ENCODE data around the gene CREBRF.
"Not testable (repeated sequence)": the region's sequence is repeated elsewhere in the genome, so short reads cannot be mapped to it uniquely, and the experiment has no call there.

CREBRF gene

GRCh38 chr5:173114536-173114935, 58.4 kb downstream of the CREBRF start:
- no peaks in the 10 kb centered on the region for H3K27me3 ChIP-seq (ENCODE audit: insufficient read depth, low read length)
- no peaks in the 10 kb centered on the region for H3K9me3 ChIP-seq (ENCODE audit: low read length)
- H3K4me1 ChIP-seq (ENCODE audit: insufficient read depth, low read length), result no peaks in the 10 kb centered on the region
- no peak overlapping the region for H3K4me3 ChIP-seq (ENCODE audit: low read length)
- peaks cover 19% of the 10 kb centered on the region for H3K36me3 ChIP-seq (ENCODE audit: insufficient read depth, low read length)
- no peak overlapping the region for H2AFZ ChIP-seq (ENCODE audit: low read depth, low read length)

- H3K4me3 ChIP-seq (ENCODE audit: low read length), result no peak overlapping the region
- H3K36me3 ChIP-seq (ENCODE audit: insufficient read depth, low read length), result peaks cover 12% of the 10 kb centered on the region
- H3K27me3 ChIP-seq (ENCODE audit: insufficient read depth, low read length), result no peaks in the 10 kb centered on the region
- no peak overlapping the region for H2AFZ ChIP-seq (ENCODE audit: low read depth, low read length)
- no peaks in the 10 kb centered on the region for H3K9me3 ChIP-seq (ENCODE audit: low read length)
- H3K4me1 ChIP-seq (ENCODE audit: insufficient read depth, low read length), result no peaks in the 10 kb centered on the region
Observed at GRCh38 chr5:173119719-173120118, 63.6 kb downstream of the CREBRF start.

DNA sequence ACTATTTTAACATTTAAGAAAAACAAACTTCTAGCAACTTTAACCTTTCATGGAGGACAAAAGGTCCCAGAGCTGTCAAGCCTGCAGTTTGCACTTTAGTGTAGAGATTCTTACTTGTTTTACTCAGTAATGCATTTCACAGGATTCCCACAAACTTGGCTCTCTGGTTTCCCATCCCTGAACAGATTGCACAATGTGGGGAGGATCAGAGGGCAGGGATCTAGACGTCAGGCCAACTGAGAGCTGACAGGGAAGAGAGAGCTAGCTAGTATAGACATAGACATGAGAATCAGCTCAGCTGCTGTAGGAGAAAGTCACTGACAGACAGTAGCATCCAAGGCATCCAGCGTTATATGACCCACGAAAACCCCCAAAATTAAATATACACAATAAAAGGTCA, 67.3 kb downstream of the CREBRF start:
- Histone ChIP-seq H3K36me3 (ENCODE audit: insufficient read depth, low read length) (peaks cover 15% of the 10 kb centered on the region), H3K9me3 (ENCODE audit: low read length) (no peaks in the 10 kb centered on the region), H3K27me3 (ENCODE audit: insufficient read depth, low read length) (no peaks in the 10 kb centered on the region), H3K4me3 (ENCODE audit: low read length) (no peak overlapping the region), H2AFZ (ENCODE audit: low read depth, low read length) (no peak overlapping the region), H3K4me1 (ENCODE audit: insufficient read depth, low read length) (no peaks in the 10 kb centered on the region)

GRCh38 chr5:173132166-173132565, 76.0 kb downstream of the CREBRF start:
- H3K36me3 ChIP-seq (ENCODE audit: insufficient read depth, low read length), result peaks cover 11% of the 10 kb centered on the region
- not testable (repeated sequence) for H2AFZ ChIP-seq (ENCODE audit: low read depth, low read length); H3K4me3 ChIP-seq (ENCODE audit: low read length); H3K27me3 ChIP-seq (ENCODE audit: insufficient read depth, low read length); H3K9me3 ChIP-seq (ENCODE audit: low read length); H3K4me1 ChIP-seq (ENCODE audit: insufficient read depth, low read length)

DNA sequence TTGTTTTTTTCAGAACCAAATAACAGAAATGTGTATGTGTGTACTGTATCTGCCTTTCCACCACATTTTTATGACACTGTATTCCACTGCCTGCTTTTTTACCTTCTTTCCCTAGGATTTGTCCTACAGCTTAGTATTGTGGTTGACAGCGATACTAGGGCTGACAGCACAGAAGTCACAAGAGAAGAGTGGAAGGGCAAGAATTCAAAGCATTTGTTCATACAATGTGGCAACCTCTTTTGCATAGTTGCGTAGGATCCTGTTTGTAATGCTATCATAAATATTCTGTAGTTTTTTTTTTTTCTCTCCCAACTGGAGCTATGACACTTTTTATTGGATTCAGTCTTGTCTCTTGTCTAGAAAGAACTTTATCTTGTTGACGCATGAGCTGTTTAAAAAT, 82.6 kb downstream of the CREBRF start:
- Histone ChIP-seq H3K36me3 (ENCODE audit: insufficient read depth, low read length) (peaks cover 5% of the 10 kb centered on the region), H3K9me3 (ENCODE audit: low read length) (no peaks in the 10 kb centered on the region), H3K27me3 (ENCODE audit: insufficient read depth, low read length) (no peaks in the 10 kb centered on the region), H3K4me3 (ENCODE audit: low read length) (no peak overlapping the region), H2AFZ (ENCODE audit: low read depth, low read length) (no peak overlapping the region), H3K4me1 (ENCODE audit: insufficient read depth, low read length) (peaks cover 12% of the 10 kb centered on the region)

GRCh38 chr5:173139631-173140030, 83.5 kb downstream of the CREBRF start:
- no peak overlapping the region for H2AFZ ChIP-seq (ENCODE audit: low read depth, low read length)
- no peaks in the 10 kb centered on the region for H3K9me3 ChIP-seq (ENCODE audit: low read length)
- peaks cover 12% of the 10 kb centered on the region for H3K4me1 ChIP-seq (ENCODE audit: insufficient read depth, low read length)
- peaks cover 5% of the 10 kb centered on the region for H3K36me3 ChIP-seq (ENCODE audit: insufficient read depth, low read length)
- H3K4me3 ChIP-seq (ENCODE audit: low read length), result no peak overlapping the region
- H3K27me3 ChIP-seq (ENCODE audit: insufficient read depth, low read length), result no peaks in the 10 kb centered on the region

DNA sequence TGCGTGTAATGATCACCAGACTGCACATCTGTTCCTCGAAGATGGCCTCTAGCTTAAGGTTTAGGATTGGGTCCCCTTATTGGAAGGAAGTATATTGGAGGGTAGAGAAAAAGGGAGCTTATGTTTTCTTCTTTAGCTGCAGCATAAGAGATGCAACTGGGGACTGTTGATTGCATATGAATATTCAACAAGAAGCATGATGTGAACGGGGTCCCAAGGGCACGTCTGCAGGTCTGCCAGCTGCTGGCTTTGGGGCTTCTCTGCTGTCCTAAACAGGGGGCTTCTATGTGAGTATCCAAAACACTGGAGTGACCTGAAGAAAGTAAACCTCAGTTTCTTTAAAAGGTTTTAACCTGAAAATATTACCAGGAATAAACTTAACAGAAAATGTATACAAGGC, 84.6 kb downstream of the CREBRF start:
- Histone ChIP-seq H2AFZ (ENCODE audit: low read depth, low read length) (no peak overlapping the region), H3K4me3 (ENCODE audit: low read length) (no peak overlapping the region), H3K36me3 (ENCODE audit: insufficient read depth, low read length) (peaks cover under 1% of the 10 kb centered on the region), H3K9me3 (ENCODE audit: low read length) (no peaks in the 10 kb centered on the region), H3K27me3 (ENCODE audit: insufficient read depth, low read length) (no peaks in the 10 kb centered on the region), H3K4me1 (ENCODE audit: insufficient read depth, low read length) (peaks cover 18% of the 10 kb centered on the region)

- peaks cover 14% of the 10 kb centered on the region for H3K4me1 ChIP-seq (ENCODE audit: insufficient read depth, low read length)
- H3K4me3 ChIP-seq (ENCODE audit: low read length), result no peak overlapping the region
- H3K36me3 ChIP-seq (ENCODE audit: insufficient read depth, low read length), result peaks cover 10% of the 10 kb centered on the region
- H3K9me3 ChIP-seq (ENCODE audit: low read length), result no peaks in the 10 kb centered on the region
- H2AFZ ChIP-seq (ENCODE audit: low read depth, low read length), result no peak overlapping the region
- H3K27me3 ChIP-seq (ENCODE audit: insufficient read depth, low read length), result no peaks in the 10 kb centered on the region
Observed at GRCh38 chr5:173143567-173143966, 87.4 kb downstream of the CREBRF start.

DNA sequence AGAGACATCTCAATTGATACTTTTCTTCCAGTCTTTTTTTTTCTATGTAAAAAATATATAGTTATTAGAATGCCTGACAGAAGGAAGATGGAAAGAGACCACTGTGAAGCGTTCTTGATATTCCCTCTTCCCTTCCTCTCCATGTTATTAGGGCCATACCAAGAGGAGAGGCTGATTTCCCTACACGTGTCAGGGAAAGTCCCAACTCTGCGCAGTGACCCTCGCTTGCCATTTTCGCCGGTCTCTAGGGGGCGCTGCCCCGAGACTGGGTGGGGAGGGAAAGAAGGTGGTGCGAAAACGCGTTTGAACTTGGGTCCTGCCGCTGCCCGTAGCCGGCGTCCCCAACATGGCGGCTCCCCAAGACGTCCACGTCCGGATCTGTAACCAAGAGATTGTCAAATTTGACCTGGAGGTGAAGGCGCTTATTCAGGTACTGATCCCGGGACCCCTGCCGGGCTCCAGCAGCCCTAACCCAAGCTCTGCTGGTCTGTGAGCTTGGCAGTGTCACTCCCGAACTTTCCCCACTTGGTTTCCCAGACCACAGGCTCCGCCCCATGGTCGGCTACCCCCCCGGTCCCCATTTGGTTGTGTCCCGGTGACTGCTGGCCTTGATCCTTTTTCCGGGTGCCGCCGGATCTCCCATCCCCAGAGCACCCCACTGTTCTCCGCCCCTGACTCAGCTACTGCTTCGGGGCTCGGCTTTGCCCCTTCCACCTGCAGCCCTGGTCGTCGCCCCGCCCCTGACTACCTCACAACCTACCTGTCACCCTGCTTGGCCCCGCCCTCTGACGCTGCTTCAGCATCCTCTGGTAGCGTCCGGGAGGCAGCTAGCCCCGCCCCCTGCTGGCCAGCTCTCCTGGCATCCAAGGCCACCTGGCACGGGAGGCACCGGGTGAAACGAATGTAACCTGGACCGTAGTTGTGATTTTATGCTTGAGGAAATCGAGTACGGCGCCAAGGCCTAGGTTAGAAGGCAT, 88.3 kb downstream of the CREBRF start, which contains the start of gene BNIP1:
TSS of gene BNIP1 (plus strand) at position 332 of the 977 bp plus-strand sequence. CDS start at position 347, 15 bp downstream.
- Histone ChIP-seq H3K27me3 (ENCODE audit: insufficient read depth, low read length) (no peaks in the 10 kb centered on the region), H3K36me3 (ENCODE audit: insufficient read depth, low read length) (peaks cover 13% of the 10 kb centered on the region), H3K9me3 (ENCODE audit: low read length) (no peaks in the 10 kb centered on the region), H3K4me1 (ENCODE audit: insufficient read depth, low read length) (peaks cover 8% of the 10 kb centered on the region), H2AFZ (ENCODE audit: low read depth, low read length) (peak within 1 kb of the TSS; percentile 85), H3K4me3 (ENCODE audit: low read length) (peak within 1 kb of the TSS; percentile 94)

GRCh38 chr5:173148354-173148753, 92.2 kb downstream of the CREBRF start:
- no peak overlapping the region for H3K4me3 ChIP-seq (ENCODE audit: low read length)
- H2AFZ ChIP-seq (ENCODE audit: low read depth, low read length), result no peak overlapping the region
- H3K27me3 ChIP-seq (ENCODE audit: insufficient read depth, low read length), result no peaks in the 10 kb centered on the region
- peaks cover 28% of the 10 kb centered on the region for H3K36me3 ChIP-seq (ENCODE audit: insufficient read depth, low read length)
- H3K4me1 ChIP-seq (ENCODE audit: insufficient read depth, low read length), result peaks cover 5% of the 10 kb centered on the region
- no peaks in the 10 kb centered on the region for H3K9me3 ChIP-seq (ENCODE audit: low read length)

DNA sequence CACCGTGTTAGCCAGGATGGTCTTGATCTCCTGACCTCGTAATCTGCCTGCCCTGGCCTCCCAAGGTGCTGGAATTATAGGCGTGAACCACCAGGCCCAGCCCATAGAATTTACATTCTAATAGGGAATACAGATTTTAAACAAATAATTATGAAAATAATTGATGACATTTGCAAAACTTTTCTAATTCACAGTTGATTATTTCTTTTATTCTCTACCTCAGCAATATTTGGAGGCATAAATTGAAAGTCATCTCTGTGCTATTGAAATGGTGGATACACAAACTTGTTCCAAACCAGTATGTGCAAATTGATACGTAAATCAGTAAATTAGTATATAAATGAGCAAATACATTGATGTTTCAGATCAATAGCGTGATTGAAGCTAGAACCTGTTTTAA, 96.4 kb downstream of the CREBRF start:
- no peaks in the 10 kb centered on the region for H3K4me1 ChIP-seq (ENCODE audit: insufficient read depth, low read length)
- H2AFZ ChIP-seq (ENCODE audit: low read depth, low read length), result no peak overlapping the region
- H3K9me3 ChIP-seq (ENCODE audit: low read length), result no peaks in the 10 kb centered on the region
- H3K4me3 ChIP-seq (ENCODE audit: low read length), result no peak overlapping the region
- H3K27me3 ChIP-seq (ENCODE audit: insufficient read depth, low read length), result no peaks in the 10 kb centered on the region
- peaks cover 44% of the 10 kb centered on the region for H3K36me3 ChIP-seq (ENCODE audit: insufficient read depth, low read length)

GRCh38 chr5:173153842-173154241, 97.7 kb downstream of the CREBRF start:
- Histone ChIP-seq H2AFZ (ENCODE audit: low read depth, low read length) (no peak overlapping the region), H3K4me1 (ENCODE audit: insufficient read depth, low read length) (no peaks in the 10 kb centered on the region), H3K36me3 (ENCODE audit: insufficient read depth, low read length) (peaks cover 40% of the 10 kb centered on the region), H3K27me3 (ENCODE audit: insufficient read depth, low read length) (no peaks in the 10 kb centered on the region), H3K9me3 (ENCODE audit: low read length) (no peaks in the 10 kb centered on the region), H3K4me3 (ENCODE audit: low read length) (no peak overlapping the region)

GRCh38 chr5:173154619-173155018, 98.5 kb downstream of the CREBRF start:
- not testable (repeated sequence) for H3K4me3 ChIP-seq (ENCODE audit: low read length); H3K27me3 ChIP-seq (ENCODE audit: insufficient read depth, low read length); H2AFZ ChIP-seq (ENCODE audit: low read depth, low read length); H3K9me3 ChIP-seq (ENCODE audit: low read length); H3K4me1 ChIP-seq (ENCODE audit: insufficient read depth, low read length)
- peaks cover 43% of the 10 kb centered on the region for H3K36me3 ChIP-seq (ENCODE audit: insufficient read depth, low read length)
